Fibroblast of peridontal ligament (primary cell): ENCODE data around the gene TAS1R1.

Experiments
- DNase-seq: peaks from one replicate; pipeline ENCODE4 v3.0.0-alpha.2; 2010; ENCODE audit errors: extremely low read depth

The TAS1R1 gene

GRCh38 chr1:6572653-6573383, 17.7 kb downstream of the TAS1R1 start:
- no peak for DNase-seq

- DNase-seq = no peak
Observed at GRCh38 chr1:6574025-6574620, 19.0 kb downstream of the TAS1R1 start.

GRCh38 chr1:6574818-6575217, 19.7 kb downstream of the TAS1R1 start:
- no peak for DNase-seq

DNA sequence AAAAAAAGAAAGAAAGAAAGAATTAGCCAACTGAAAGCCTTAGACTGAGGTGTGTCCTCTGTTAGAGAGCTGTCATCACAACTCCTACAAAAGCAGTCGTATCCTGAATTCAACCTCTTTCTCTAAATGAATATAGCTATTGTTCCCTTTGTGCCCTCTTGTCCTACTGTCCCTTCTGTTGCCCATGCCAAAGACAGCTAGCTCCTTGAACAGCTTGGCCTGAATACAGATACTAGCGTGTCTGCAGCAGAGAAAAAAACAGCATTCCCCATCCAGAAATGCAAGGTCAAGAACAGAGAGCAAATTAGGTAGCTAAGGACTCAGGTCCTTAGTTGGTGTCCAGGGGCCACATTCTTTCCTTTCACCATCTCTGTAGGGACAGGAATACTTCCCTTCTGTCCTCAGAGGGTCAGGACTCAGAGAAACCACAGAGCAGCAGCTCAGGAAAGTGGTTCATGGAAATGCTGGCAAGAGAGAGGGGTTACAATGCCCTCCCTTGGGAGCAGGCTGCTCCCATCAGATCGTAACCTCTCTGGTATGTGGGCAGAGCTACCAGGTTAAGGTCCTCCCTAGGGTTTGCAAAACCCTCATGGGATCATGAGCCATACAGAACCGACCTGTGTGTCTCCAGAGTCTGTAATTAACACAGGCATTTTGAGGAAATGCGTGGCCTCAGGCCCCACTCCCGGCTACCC, 22.9 kb downstream of the TAS1R1 start:
- DNase-seq = no peak

GRCh38 chr1:6578624-6579373, 23.7 kb downstream of the TAS1R1 start:
- DNase-seq = no peak

DNA sequence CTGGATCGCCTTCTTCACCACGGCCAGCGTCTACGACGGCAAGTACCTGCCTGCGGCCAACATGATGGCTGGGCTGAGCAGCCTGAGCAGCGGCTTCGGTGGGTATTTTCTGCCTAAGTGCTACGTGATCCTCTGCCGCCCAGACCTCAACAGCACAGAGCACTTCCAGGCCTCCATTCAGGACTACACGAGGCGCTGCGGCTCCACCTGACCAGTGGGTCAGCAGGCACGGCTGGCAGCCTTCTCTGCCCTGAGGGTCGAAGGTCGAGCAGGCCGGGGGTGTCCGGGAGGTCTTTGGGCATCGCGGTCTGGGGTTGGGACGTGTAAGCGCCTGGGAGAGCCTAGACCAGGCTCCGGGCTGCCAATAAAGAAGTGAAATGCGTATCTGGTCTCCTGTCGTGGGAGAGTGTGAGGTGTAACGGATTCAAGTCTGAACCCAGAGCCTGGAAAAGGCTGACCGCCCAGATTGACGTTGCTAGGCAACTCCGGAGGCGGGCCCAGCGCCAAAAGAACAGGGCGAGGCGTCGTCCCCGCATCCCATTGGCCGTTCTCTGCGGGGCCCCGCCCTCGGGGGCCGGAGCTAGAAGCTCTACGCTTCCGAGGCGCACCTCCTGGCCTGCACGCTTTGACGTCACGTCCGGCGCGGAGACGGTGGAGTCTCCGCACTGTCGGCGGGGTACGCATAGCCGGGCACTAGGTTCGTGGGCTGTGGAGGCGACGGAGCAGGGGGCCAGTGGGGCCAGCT, 24.4 kb downstream of the TAS1R1 start, which contains the start of gene ZBTB48:
Gene ZBTB48 (plus strand): TSS at position 621 of the 745 bp plus-strand sequence. CDS start 616 bp downstream, outside the sequence.
- DNase-seq = peak; percentile 94

DNA sequence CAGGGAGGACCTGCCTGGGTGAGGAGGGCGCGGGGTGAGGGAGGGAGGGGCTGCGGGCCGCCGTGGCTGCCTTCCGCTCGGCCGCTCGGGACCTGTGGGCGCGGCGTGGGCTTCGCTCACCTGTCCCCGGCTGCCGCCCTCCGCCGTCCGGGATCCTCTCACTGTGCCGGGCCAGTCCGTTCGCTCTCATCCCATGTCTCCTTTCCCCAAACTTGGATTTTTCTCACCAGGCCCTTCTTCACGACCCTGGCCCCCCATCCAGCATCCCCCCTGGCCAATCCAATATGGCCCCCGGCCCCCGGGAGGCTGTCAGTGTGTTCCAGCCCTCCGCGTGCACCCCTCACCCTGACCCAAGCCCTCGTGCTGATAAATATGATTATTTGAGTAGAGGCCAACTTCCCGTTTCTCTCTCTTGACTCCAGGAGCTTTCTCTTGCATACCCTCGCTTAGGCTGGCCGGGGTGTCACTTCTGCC, 25.0 kb downstream of the TAS1R1 start:
- DNase-seq = no peak

- no peak for DNase-seq
Observed at GRCh38 chr1:6580593-6581409, 25.7 kb downstream of the TAS1R1 start.

- DNase-seq = no peak
Observed at GRCh38 chr1:6581561-6582305, 26.6 kb downstream of the TAS1R1 start.

GRCh38 chr1:6582370-6582769, 27.3 kb downstream of the TAS1R1 start:
- DNase-seq = no peak

DNA sequence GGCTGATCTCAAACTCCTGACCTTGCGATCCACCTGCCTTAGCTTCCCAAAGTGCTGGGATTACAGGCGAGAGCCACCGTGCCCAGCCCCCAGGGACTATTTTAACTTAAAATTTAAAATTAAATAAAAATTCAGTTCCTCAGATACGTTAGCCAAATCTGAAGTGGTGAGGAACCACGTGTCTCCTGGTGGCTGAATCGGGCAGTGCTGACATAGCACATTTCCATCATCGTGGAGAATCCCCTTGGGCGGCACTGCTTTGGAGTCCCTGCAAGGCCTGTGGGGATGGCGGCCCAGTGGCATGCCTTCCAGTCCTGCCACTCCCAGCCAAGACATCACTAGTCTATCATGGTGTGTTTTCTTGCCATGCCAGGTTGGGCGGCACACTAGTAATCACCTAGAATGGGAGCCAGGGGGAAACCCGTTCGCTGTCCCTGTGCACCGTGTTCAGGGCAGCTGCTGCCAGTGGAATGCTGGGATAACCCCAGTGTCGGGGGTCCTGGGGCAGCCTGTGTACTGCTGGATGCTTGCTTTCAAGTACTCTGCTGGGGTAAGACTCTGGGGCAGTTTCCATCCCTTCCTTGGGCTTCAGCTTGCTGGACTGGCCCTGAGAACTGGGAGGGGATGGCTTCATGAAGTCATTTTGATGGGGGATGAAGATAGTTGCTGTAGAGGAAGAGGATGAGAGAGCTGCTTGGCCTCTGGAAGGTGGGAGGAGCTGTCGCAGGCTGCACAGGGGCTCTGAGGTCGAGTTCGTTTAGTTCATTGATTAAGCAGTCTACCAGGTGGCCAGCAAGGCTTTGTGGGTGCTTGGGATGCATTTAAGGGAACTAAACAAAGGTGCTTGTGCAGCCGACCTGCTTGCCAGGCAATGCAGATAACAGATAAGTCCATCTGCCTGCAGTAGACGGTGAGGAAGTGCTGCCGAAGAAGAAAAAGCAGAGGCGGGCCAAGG, 29.3 kb downstream of the TAS1R1 start:
- no peak for DNase-seq

GRCh38 chr1:6585081-6585722, 30.1 kb downstream of the TAS1R1 start:
- no peak for DNase-seq

- DNase-seq = no peak
Observed at GRCh38 chr1:6585841-6586240, 30.7 kb downstream of the TAS1R1 start.

- DNase-seq = no peak
Observed at GRCh38 chr1:6586404-6586816, 31.3 kb downstream of the TAS1R1 start.

- DNase-seq = no peak
Observed at GRCh38 chr1:6587261-6588005, 32.3 kb downstream of the TAS1R1 start.

GRCh38 chr1:6588128-6588892, 33.2 kb downstream of the TAS1R1 start:
- no peak for DNase-seq
